Measurements from ENCODE around the gene HECTD4. TPM values are rescaled to one million over a fixed set of nuclear protein-coding genes. Genes with fewer than 3 reads are reported as not detected.

The HECTD4 gene
- total RNA-seq, 1 experiment from 2014 or later = 30.0 TPM

DNA sequence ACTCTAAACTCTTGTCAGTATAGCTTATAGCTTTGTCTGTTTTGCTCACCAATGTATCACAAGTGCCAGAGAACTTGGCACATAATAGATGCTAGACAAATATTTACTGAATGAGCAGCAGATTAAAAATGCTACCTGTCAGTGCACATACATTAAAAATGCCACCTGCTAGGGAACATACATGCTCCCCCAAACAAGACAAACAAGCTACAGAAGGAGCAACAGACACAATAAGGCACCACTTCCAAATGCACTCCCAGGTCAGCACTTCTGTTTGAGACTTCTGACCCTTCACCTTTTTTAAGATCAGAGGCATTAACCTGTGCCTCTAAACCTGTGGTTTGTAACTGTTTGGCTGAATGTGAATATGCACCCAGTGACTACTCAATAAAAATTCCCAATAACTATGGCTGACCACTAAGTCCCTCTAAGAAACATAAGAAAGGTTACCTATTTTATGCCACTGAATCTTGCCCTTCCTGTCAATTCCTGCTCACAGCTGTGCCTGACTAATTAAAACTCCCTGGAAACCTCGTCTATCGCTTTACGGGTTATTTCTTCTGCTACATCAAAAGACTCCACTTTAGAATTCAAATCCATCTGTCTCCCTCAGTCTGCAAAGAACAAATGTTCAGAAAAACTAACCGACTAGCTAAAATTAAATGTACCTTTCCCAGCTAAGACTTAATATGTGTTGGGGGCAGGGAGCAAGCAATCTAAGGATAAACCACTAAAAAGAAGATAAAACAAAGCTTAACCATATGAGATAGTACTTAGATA is 41.0 kb downstream of the HECTD4 start:
- no peak overlapping the region for H3K56ac ChIP-seq (ENCODE audit: insufficient read length, low read depth, low read length)
- no peak overlapping the region for H3K14ac ChIP-seq (ENCODE audit: insufficient read depth, low read length)
- DNase-seq = no peak
- H3K23ac ChIP-seq (ENCODE audit: insufficient read length, low read depth, low read length) = no peak overlapping the region
- no peak overlapping the region for H3K4me2 ChIP-seq (ENCODE audit: insufficient read depth, insufficient read length, low read length)
- H3K9me3 ChIP-seq (ENCODE audit: control insufficient read depth, low read depth, low read length) = no peaks in the 10 kb centered on the region
- no peak overlapping the region for H3K4ac ChIP-seq (ENCODE audit: low read depth, low read length)
- H3K36me3 Mint-ChIP-seq (ENCODE audit: insufficient read depth in 1 of 3, low read depth in 3 of 3) = peaks cover 0 to 5% (median 0%) of the 10 kb centered on the region in 3 experiments; a peak in 2 of 7 replicates
- TF ChIP-seq, protein P1, sequence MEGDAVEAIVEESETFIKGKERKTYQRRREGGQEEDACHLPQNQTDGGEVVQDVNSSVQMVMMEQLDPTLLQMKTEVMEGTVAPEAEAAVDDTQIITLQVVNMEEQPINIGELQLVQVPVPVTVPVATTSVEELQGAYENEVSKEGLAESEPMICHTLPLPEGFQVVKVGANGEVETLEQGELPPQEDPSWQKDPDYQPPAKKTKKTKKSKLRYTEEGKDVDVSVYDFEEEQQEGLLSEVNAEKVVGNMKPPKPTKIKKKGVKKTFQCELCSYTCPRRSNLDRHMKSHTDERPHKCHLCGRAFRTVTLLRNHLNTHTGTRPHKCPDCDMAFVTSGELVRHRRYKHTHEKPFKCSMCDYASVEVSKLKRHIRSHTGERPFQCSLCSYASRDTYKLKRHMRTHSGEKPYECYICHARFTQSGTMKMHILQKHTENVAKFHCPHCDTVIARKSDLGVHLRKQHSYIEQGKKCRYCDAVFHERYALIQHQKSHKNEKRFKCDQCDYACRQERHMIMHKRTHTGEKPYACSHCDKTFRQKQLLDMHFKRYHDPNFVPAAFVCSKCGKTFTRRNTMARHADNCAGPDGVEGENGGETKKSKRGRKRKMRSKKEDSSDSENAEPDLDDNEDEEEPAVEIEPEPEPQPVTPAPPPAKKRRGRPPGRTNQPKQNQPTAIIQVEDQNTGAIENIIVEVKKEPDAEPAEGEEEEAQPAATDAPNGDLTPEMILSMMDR (conservative IDR thresholded peaks at IDR 0.05) = no peak
- no peaks in the 10 kb centered on the region for H3K23me2 ChIP-seq (ENCODE audit: insufficient read length, low read depth, low read length, poor library complexity, severe bottlenecking)
- H3K18ac ChIP-seq (ENCODE audit: insufficient read length, low read depth, low read length) = no peak overlapping the region
- H2AFZ ChIP-seq (ENCODE audit: low read length) = no peak overlapping the region
- H4K8ac ChIP-seq (replicated peaks; ENCODE audit: insufficient read length, low read depth, low read length) = no peak overlapping the region
- no peak overlapping the region for H4K91ac ChIP-seq (ENCODE audit: insufficient read length, low read depth, low read length)
- H3K27me3 Mint-ChIP-seq (ENCODE audit: low read depth) = no peaks in the 10 kb centered on the region; the same call in 1 of the 2 replicates
- peaks cover 20 to 22% of the 10 kb centered on the region in 2 experiments for H3K4me1 Mint-ChIP-seq
- no CpG with 5 or more reads among the region's 4 CpGs for WGBS (ENCODE audit: extremely low coverage, insufficient read length, low lambda C conversion rate)
- H3T11ph ChIP-seq (ENCODE audit: low read length) = no peak overlapping the region
- no peaks in the 10 kb centered on the region for H3K27me3 ChIP-seq (ENCODE audit: insufficient read depth, low read length)
- H4K5ac ChIP-seq (ENCODE audit: insufficient read length, low read depth, low read length) = no peak overlapping the region
- no peaks in the 10 kb centered on the region for H4K20me1 ChIP-seq (ENCODE audit: control insufficient read depth, insufficient read depth, insufficient read length)
- H3K9ac ChIP-seq (ENCODE audit: extremely low read depth, insufficient read length, low read length) = no peak overlapping the region
- H3K27ac ChIP-seq (ENCODE audit: insufficient read length, low read depth, low read length) = no peak overlapping the region
- H2BK120ac ChIP-seq (ENCODE audit: low read depth, low read length, poor library complexity, severe bottlenecking) = no peak overlapping the region
- H3K4me3 Mint-ChIP-seq = no peak overlapping the region
- no peak overlapping the region for H2BK15ac ChIP-seq (ENCODE audit: low read depth, low read length)
- peak overlapping the region in 1 of 3 experiments; percentile 3; a peak in 1 of 7 replicates for H3K27ac Mint-ChIP-seq
- H2BK12ac ChIP-seq (ENCODE audit: insufficient read length, low read depth, low read length) = no peak overlapping the region
- no peaks in the 10 kb centered on the region for H3K79me2 ChIP-seq (ENCODE audit: insufficient read depth, low read length)
- no peaks in the 10 kb centered on the region for H3K79me1 ChIP-seq (ENCODE audit: insufficient read depth, low read depth, low read length, poor library complexity, severe bottlenecking)
- peaks cover 10% of the 10 kb centered on the region; the same call in 1 of the 2 replicates for H3K4me1 ChIP-seq (ENCODE audit: insufficient read depth, low read length)
- no peak overlapping the region for H2AK5ac ChIP-seq (ENCODE audit: insufficient read length, low read length)
- no peaks in the 10 kb centered on the region for H3K9me3 Mint-ChIP-seq
- H2BK20ac ChIP-seq (ENCODE audit: low read depth, low read length, poor library complexity, severe bottlenecking) = no peak overlapping the region
- H2BK5ac ChIP-seq (ENCODE audit: insufficient read length, low read length) = no peak overlapping the region

Measured in H9 (cell line).